ENCODE results near the gene CUL7. TPM values are rescaled to one million over a fixed set of nuclear protein-coding genes. Genes with fewer than 3 reads are reported as not detected.
"Not testable (repeated sequence)": the region's sequence is repeated elsewhere in the genome, so short reads cannot be mapped to it uniquely, and the experiment has no call there.

Gene CUL7
- total RNA-seq, 1 donor from 2014 or later = 65.0 TPM

GRCh38 chr6:43011207-43011606, 42.4 kb downstream of the CUL7 start:
- no peak overlapping the region for H3K27ac Mint-ChIP-seq
- H3K4me1 Mint-ChIP-seq (ENCODE audit: unreplicated experiment) = peaks cover 22% of the 10 kb centered on the region
- TF ChIP-seq CTCF (conservative IDR thresholded peaks at IDR 0.05) = no peak
- no peak overlapping the region for H3K4me3 Mint-ChIP-seq
- H3K27me3 Mint-ChIP-seq = no peaks in the 10 kb centered on the region
- H3K36me3 Mint-ChIP-seq = peaks cover 9% of the 10 kb centered on the region
- H3K9me3 Mint-ChIP-seq = no peaks in the 10 kb centered on the region
- DNase-seq (ENCODE audit: extremely low spot score, unreplicated experiment) = no peak

GRCh38 chr6:43009124-43009523, 44.5 kb downstream of the CUL7 start:
- no peak for DNase-seq (ENCODE audit: extremely low spot score, unreplicated experiment)
- Mint-ChIP-seq H3K4me3 (no peak overlapping the region), H3K36me3 (peaks cover 13% of the 10 kb centered on the region), H3K4me1 (ENCODE audit: unreplicated experiment) (peaks cover 12% of the 10 kb centered on the region), H3K27me3 (no peaks in the 10 kb centered on the region), H3K27ac (no peak overlapping the region), H3K9me3 (no peaks in the 10 kb centered on the region)
- peak; percentile 64 for TF ChIP-seq CTCF (conservative IDR thresholded peaks at IDR 0.05)

- Mint-ChIP-seq H3K27ac (no peak overlapping the region), H3K36me3 (peaks cover 10% of the 10 kb centered on the region), H3K4me1 (ENCODE audit: unreplicated experiment) (no peaks in the 10 kb centered on the region), H3K27me3 (no peaks in the 10 kb centered on the region), H3K4me3 (no peak overlapping the region), H3K9me3 (no peaks in the 10 kb centered on the region)
- no peak for TF ChIP-seq CTCF (conservative IDR thresholded peaks at IDR 0.05)
- no peak for DNase-seq (ENCODE audit: extremely low spot score, unreplicated experiment)
These were observed 46.5 kb downstream of the CUL7 start for GRCh38 chr6:43007126-43007525.

GRCh38 chr6:43006251-43006650, 47.4 kb downstream of the CUL7 start:
- no peaks in the 10 kb centered on the region for H3K4me1 Mint-ChIP-seq (ENCODE audit: unreplicated experiment)

GRCh38 chr6:43005844-43006243, 47.8 kb downstream of the CUL7 start:
- Mint-ChIP-seq H3K4me3 (no peak overlapping the region), H3K27me3 (no peaks in the 10 kb centered on the region), H3K9me3 (no peaks in the 10 kb centered on the region), H3K36me3 (peaks cover 10% of the 10 kb centered on the region), H3K4me1 (ENCODE audit: unreplicated experiment) (no peaks in the 10 kb centered on the region), H3K27ac (no peak overlapping the region)
- no peak for DNase-seq (ENCODE audit: extremely low spot score, unreplicated experiment)
- no peak for TF ChIP-seq CTCF (conservative IDR thresholded peaks at IDR 0.05)

More at GRCh38 chr6:43006251-43006650, 47.4 kb downstream of the CUL7 start:
- Mint-ChIP-seq H3K4me3 (no peak overlapping the region), H3K27ac (no peak overlapping the region), H3K9me3 (no peaks in the 10 kb centered on the region), H3K36me3 (peaks cover 10% of the 10 kb centered on the region), H3K27me3 (no peaks in the 10 kb centered on the region)
- TF ChIP-seq CTCF (conservative IDR thresholded peaks at IDR 0.05) = no peak
- DNase-seq (ENCODE audit: extremely low spot score, unreplicated experiment) = no peak

- H3K4me3 Mint-ChIP-seq = no peak overlapping the region
- no peaks in the 10 kb centered on the region for H3K9me3 Mint-ChIP-seq
- H3K4me1 Mint-ChIP-seq (ENCODE audit: unreplicated experiment) = no peaks in the 10 kb centered on the region
- H3K27me3 Mint-ChIP-seq = no peaks in the 10 kb centered on the region
- no peak overlapping the region for H3K27ac Mint-ChIP-seq
- no peak for TF ChIP-seq CTCF (conservative IDR thresholded peaks at IDR 0.05)
- no peak for DNase-seq (ENCODE audit: extremely low spot score, unreplicated experiment)
- H3K36me3 Mint-ChIP-seq = peaks cover 5% of the 10 kb centered on the region
These were observed 51.8 kb downstream of the CUL7 start for GRCh38 chr6:43001843-43002242.

GRCh38 chr6:42998205-42998604, 55.4 kb downstream of the CUL7 start:
- not testable (repeated sequence) for H3K9me3 Mint-ChIP-seq; DNase-seq (ENCODE audit: extremely low spot score, unreplicated experiment); H3K27ac Mint-ChIP-seq; H3K36me3 Mint-ChIP-seq; H3K4me3 Mint-ChIP-seq; H3K4me1 Mint-ChIP-seq (ENCODE audit: unreplicated experiment); H3K27me3 Mint-ChIP-seq
